Astrocyte (in vitro differentiated cells and primary cell): ENCODE results near the gene MTRR. TPM values are rescaled to one million over a fixed set of nuclear protein-coding genes. Genes with fewer than 3 reads are reported as not detected.
A peak's percentile ranks its signal among the peaks of the same experiment; 100 is the strongest.

Experiments
- DNase-seq: peaks from one replicate; pipeline ENCODE4 v3.0.0-alpha.2; 2010; ENCODE audit warnings: low read depth
- FAIRE-seq: peaks from 2 replicates; lab custom pipeline; 2011; peaks lifted over from hg19 to GRCh38; lab: Jason Lieb, UNC
- H2AFZ ChIP-seq: 2 replicates; pipeline ENCODE4 v1.6.0; 2012; ENCODE audit warnings: low read depth, low read length, inconsistent platforms
- H3K27ac ChIP-seq: 2 replicates; pipeline ENCODE4 v1.5.1; 2011; ENCODE audit warnings: low read depth, low read length, inconsistent platforms
- H3K27me3 ChIP-seq: 2 replicates; pipeline ENCODE4 v1.6.0; 2011; ENCODE audit warnings: low read length, inconsistent platforms; ENCODE audit not compliant: insufficient read depth
- H3K36me3 ChIP-seq: 2 replicates; pipeline ENCODE4 v1.5.1; 2011; ENCODE audit warnings: low read length, inconsistent platforms; ENCODE audit not compliant: insufficient read depth
- H3K4me1 ChIP-seq: 2 replicates; pipeline ENCODE4 v1.5.1; 2011; ENCODE audit warnings: low read length, inconsistent platforms; ENCODE audit not compliant: insufficient read depth
- H3K4me2 ChIP-seq: 2 replicates; pipeline ENCODE4 v1.6.0; 2012; ENCODE audit warnings: low read length, inconsistent platforms
- H3K4me3 ChIP-seq: 2 replicates; pipeline ENCODE4 v1.5.1; 2011; ENCODE audit warnings: low read depth, mild to moderate bottlenecking, low read length, inconsistent platforms; ENCODE audit not compliant: insufficient read depth
- H3K79me2 ChIP-seq: 2 replicates; pipeline ENCODE4 v1.6.0; 2012; ENCODE audit warnings: mild to moderate bottlenecking, low read length, inconsistent platforms; ENCODE audit not compliant: insufficient read depth
- H3K9ac ChIP-seq: 2 replicates; pipeline ENCODE4 v1.6.0; 2012; ENCODE audit warnings: mild to moderate bottlenecking, low read length, inconsistent platforms
- H3K9me3 ChIP-seq: 2 replicates; pipeline ENCODE4 v1.5.1; 2012; ENCODE audit warnings: low read depth, mild to moderate bottlenecking, low read length, inconsistent platforms; ENCODE audit not compliant: insufficient read depth
- H4K20me1 ChIP-seq: 2 replicates; pipeline ENCODE4 v1.6.0; 2012; ENCODE audit warnings: low read length, inconsistent platforms; ENCODE audit not compliant: insufficient read depth
- H3K27ac Mint-ChIP-seq: one replicate; pipeline ENCODE4 v1.8.0; 2021; ENCODE audit warnings: mild to moderate bottlenecking, mixed read lengths; ENCODE audit not compliant: unreplicated experiment
- H3K27me3 Mint-ChIP-seq: one replicate; pipeline ENCODE4 v1.8.0; 2021; ENCODE audit warnings: low read depth, mixed read lengths; ENCODE audit not compliant: unreplicated experiment
- H3K36me3 Mint-ChIP-seq: one replicate; pipeline ENCODE4 v1.8.0; 2021; ENCODE audit warnings: low read depth, mixed read lengths; ENCODE audit not compliant: unreplicated experiment
- H3K4me1 Mint-ChIP-seq: one replicate; pipeline ENCODE4 v1.8.0; 2021; ENCODE audit warnings: low read depth, mixed read lengths; ENCODE audit not compliant: unreplicated experiment
- H3K4me3 Mint-ChIP-seq: one replicate; pipeline ENCODE4 v1.8.0; 2021; ENCODE audit warnings: mild to moderate bottlenecking, moderate library complexity, mixed read lengths; ENCODE audit not compliant: unreplicated experiment
- H3K9me3 Mint-ChIP-seq: one replicate; pipeline ENCODE4 v1.8.0; 2021; ENCODE audit warnings: mild to moderate bottlenecking, mixed read lengths; ENCODE audit not compliant: unreplicated experiment
- CTCF ChIP-seq: IDR thresholded peaks from 2 replicates; pipeline ENCODE4 v1.5.1; 2011; ENCODE audit warnings: low read depth, mild to moderate bottlenecking, inconsistent platforms, low read length, moderate library complexity; ENCODE audit not compliant: insufficient read depth
- EZH2 ChIP-seq: IDR thresholded peaks from 2 replicates; pipeline ENCODE4 v1.6.1; 2012; ENCODE audit warnings: mild to moderate bottlenecking, low read length, inconsistent platforms; ENCODE audit not compliant: insufficient read depth
- total RNA-seq: library from RNA; stranded (reverse); gene quantifications from 2 replicates; pipeline ENCODE4 v1.2.1, GENCODE V29; 2021

Gene MTRR
- total RNA-seq, 1 donor from 2014 or later, result 32.2 TPM

- FAIRE-seq, result no peak
- no peak overlapping the region for H3K9ac ChIP-seq
- no peaks in the 10 kb centered on the region for H3K36me3 Mint-ChIP-seq
- H3K4me3 ChIP-seq, result no peak overlapping the region
- no peaks in the 10 kb centered on the region for H3K4me1 ChIP-seq
- no peaks in the 10 kb centered on the region for H3K36me3 ChIP-seq
- H3K9me3 Mint-ChIP-seq, result no peaks in the 10 kb centered on the region
- H4K20me1 ChIP-seq, result no peaks in the 10 kb centered on the region
- peaks cover 3% of the 10 kb centered on the region for H3K27me3 ChIP-seq
- H3K4me1 Mint-ChIP-seq, result peaks cover 6% of the 10 kb centered on the region
- no peak overlapping the region for H3K27ac Mint-ChIP-seq
- TF ChIP-seq CTCF (no peak), EZH2 (no peak)
- H3K9me3 ChIP-seq, result no peaks in the 10 kb centered on the region
- H3K27me3 Mint-ChIP-seq, result peaks cover 18% of the 10 kb centered on the region
- DNase-seq, result no peak
- H3K27ac ChIP-seq, result no peak overlapping the region
- no peaks in the 10 kb centered on the region for H3K79me2 ChIP-seq
- no peak overlapping the region for H3K4me3 Mint-ChIP-seq
- no peak overlapping the region for H2AFZ ChIP-seq
- no peak overlapping the region for H3K4me2 ChIP-seq
Measured at GRCh38 chr5:7846327-7846726, 22.6 kb upstream of the MTRR start.

- no peaks in the 10 kb centered on the region for H3K79me2 ChIP-seq
- no peak overlapping the region for H3K4me2 ChIP-seq
- H3K27ac ChIP-seq, result no peak overlapping the region
- Mint-ChIP-seq H3K4me3 (no peak overlapping the region), H3K36me3 (no peaks in the 10 kb centered on the region), H3K9me3 (peaks cover 2% of the 10 kb centered on the region), H3K27me3 (peaks cover 18% of the 10 kb centered on the region), H3K4me1 (peaks cover 3% of the 10 kb centered on the region), H3K27ac (no peak overlapping the region)
- H2AFZ ChIP-seq, result no peak overlapping the region
- H3K4me1 ChIP-seq, result no peaks in the 10 kb centered on the region
- TF ChIP-seq CTCF (no peak), EZH2 (no peak)
- H3K4me3 ChIP-seq, result no peak overlapping the region
- no peak overlapping the region for H3K9ac ChIP-seq
- DNase-seq, result no peak
- H3K27me3 ChIP-seq, result peaks cover 3% of the 10 kb centered on the region
- H3K9me3 ChIP-seq, result no peaks in the 10 kb centered on the region
- H4K20me1 ChIP-seq, result no peaks in the 10 kb centered on the region
- no peaks in the 10 kb centered on the region for H3K36me3 ChIP-seq
- FAIRE-seq, result no peak
Measured at GRCh38 chr5:7848296-7848695, 20.7 kb upstream of the MTRR start.

DNA sequence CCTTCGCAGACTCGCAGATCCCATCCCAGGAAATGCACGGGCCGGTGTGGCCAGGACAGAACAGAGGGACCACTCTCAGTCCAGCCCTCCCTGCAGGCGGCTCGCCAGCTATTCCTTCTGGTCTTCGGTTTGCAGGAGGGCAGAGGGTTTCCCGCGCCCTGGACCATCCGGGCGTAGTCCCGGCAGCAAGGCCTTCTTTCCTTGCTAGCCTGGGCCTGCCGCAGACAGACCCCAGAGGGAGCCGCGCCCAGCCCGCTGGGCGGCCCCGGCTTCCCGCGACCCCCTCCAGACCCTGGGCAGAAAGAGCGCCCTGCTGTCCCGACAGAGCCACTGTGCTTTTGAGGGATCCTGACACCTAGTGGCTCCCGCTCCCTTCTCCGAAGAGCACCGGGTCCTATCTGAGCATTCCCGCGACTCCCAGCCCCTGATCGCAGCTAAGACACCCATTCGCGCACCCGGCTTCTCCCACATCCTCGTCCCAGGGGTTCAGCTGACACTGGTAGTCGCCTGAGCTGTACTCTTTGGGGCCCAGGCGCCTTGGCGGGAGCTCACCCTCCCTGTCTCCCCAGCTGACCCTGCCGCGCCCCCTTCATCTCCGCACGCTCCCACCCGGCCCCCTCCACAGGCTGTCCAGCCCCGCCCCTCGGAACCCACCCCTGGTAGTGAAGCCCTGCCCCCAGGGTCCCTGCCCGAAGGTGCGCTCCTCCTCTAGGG lies 19.1 kb upstream of the MTRR start:
- Histone ChIP-seq H3K27me3 (peaks cover 3% of the 10 kb centered on the region), H3K9ac (peak overlapping the region; percentile 20), H3K4me3 (peak overlapping the region; percentile 34), H2AFZ (peak overlapping the region; percentile 74), H3K4me2 (peak overlapping the region; percentile 84), H3K79me2 (no peaks in the 10 kb centered on the region), H3K27ac (no peak overlapping the region), H4K20me1 (no peaks in the 10 kb centered on the region), H3K36me3 (no peaks in the 10 kb centered on the region), H3K9me3 (no peaks in the 10 kb centered on the region), H3K4me1 (no peaks in the 10 kb centered on the region)
- Mint-ChIP-seq H3K36me3 (no peaks in the 10 kb centered on the region), H3K9me3 (peaks cover 2% of the 10 kb centered on the region), H3K4me3 (peak overlapping the region; percentile 84), H3K4me1 (peaks cover 3% of the 10 kb centered on the region), H3K27ac (no peak overlapping the region), H3K27me3 (peaks cover 18% of the 10 kb centered on the region)
- TF ChIP-seq CTCF (no peak), EZH2 (peak; percentile 52)
- FAIRE-seq, result no peak
- DNase-seq, result no peak
